ENCODE results near the gene TMEM144.

DNA sequence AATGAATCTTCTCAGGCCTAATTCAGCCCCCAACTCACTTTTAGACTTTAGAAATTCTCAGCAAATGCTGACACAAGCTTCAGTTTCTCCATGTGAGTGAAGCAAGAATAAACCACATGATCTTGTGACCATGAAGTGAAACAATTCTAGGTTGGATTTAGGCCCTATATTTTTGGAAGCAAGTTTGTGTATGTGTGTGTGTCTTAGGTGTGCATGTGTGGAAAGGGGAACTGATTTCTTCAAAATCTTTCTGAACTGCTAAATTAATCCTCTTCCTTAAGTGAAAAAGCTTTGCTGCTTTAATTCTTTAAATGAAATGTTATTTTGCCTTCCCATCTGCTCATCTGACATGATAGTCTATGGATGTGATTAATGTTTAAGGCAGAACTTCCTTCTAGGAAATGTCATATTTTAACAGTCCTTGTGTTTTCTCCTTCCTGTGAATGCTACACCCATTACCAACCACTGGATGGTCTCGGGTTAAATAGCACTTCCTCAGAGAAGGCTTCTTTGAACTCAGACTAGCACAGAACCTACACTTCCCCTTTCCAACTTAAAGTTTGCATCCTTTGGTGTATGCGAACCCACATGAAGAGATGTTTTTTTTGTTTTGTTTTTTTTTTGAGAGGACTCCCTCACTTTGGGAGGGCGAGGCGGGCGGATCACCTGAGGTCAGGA is 1.2 kb upstream of the TMEM144 start:
- TF ChIP-seq, protein P1, sequence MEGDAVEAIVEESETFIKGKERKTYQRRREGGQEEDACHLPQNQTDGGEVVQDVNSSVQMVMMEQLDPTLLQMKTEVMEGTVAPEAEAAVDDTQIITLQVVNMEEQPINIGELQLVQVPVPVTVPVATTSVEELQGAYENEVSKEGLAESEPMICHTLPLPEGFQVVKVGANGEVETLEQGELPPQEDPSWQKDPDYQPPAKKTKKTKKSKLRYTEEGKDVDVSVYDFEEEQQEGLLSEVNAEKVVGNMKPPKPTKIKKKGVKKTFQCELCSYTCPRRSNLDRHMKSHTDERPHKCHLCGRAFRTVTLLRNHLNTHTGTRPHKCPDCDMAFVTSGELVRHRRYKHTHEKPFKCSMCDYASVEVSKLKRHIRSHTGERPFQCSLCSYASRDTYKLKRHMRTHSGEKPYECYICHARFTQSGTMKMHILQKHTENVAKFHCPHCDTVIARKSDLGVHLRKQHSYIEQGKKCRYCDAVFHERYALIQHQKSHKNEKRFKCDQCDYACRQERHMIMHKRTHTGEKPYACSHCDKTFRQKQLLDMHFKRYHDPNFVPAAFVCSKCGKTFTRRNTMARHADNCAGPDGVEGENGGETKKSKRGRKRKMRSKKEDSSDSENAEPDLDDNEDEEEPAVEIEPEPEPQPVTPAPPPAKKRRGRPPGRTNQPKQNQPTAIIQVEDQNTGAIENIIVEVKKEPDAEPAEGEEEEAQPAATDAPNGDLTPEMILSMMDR (IDR thresholded peaks at IDR 0.05): no peak
- no peak for TF ChIP-seq POLR2A (IDR thresholded peaks at IDR 0.05)
